NCI-H748 (cell line): ENCODE data around the gene HADHB.
A peak's percentile ranks its signal among the peaks of the same experiment; 100 is the strongest.
"Not testable (repeated sequence)": the region's sequence is repeated elsewhere in the genome, so short reads cannot be mapped to it uniquely, and the experiment has no call there.

Experiments used
- DNase-seq: peaks from one replicate; lab custom pipeline; 2025; ENCODE audit not compliant: unreplicated experiment; lab: John Stamatoyannopoulos, UW

Gene HADHB

DNA sequence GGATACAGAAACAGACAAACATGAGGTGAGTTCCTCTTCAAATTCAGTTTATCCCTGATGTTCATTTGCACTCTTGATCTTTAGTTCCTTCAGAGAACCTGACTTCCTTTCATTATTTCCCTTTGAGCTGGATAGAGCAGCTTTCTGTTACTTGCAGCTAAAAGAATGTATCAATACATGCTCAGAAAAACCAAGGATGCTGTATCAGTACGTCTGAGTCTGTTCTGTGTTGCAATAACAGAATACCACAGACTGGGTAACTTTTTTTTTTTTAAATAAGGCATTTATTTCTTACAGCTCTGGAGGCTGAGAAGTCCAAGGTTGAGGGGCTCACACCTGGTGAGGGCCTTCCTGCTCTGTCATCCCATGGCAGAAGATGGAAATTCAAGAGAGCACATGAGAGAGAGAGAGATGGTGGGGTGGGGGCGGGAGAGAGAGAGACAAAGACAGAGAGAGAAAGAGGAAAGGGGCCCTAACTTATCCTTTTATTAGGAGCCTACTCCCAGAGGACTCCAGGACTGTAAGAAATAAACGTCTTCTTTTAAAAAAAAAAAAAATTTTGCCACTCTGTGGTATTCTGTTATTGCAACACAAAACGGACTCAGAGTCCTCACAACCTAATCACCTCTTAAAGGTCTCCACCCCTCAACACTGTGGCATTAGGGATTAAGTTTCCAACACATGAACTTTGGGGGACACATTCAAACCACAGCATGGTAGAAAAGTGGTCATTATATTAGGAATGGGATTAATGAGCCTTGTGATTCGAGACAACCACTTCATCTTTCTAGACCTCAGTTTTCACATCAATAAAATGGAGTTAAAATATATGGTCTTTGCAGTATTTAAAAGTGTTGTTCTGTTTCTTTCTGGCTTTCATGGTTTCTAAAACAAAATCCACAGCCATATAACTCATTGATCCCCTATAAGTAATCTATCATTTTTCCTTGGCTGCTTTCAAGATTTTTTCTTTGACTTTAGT, 82.8 kb downstream of the HADHB start:
- DNase-seq, result no peak

DNA sequence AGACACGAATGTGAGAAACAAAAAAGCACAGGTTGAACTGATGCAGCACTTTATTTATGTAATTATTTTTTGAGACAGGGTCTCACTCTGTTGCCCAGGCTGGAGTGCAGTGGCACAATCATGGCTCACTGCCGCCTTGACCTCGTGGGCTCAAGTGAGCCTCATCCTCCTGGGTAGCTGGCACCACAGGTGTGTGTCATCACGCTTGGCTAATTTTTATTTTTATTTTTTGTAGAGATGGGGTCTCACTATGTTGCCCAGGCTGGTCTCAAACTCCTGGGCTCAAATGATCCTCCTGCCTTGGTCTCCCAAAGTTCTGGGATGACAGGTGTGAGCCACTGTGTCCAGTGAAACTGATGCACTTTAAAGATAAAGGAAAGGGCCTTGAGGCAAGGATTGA, 84.3 kb downstream of the HADHB start:
- DNase-seq, result not testable (repeated sequence)

DNA sequence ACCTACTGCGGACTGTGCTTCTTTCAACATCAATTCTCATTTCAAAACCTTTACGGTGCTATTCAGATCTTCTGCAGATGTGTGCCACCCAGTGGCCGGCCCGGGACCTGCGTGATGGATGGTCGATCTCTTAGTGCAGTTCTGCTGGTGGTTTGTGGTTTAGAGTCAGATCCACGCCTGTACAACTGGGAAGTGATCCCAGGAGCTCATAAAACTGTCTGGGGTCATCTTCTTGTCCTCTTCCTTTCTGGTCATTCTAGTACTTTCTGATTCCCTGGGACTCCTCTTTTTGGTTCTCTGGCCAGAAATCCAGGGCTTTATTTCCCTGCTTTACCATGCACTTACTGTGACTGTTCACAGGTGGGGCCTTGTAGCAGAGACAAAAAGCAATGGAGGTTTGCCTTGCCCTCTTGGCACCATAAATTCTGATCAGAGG, 85.4 kb downstream of the HADHB start:
- peak; percentile 69 for DNase-seq

DNA sequence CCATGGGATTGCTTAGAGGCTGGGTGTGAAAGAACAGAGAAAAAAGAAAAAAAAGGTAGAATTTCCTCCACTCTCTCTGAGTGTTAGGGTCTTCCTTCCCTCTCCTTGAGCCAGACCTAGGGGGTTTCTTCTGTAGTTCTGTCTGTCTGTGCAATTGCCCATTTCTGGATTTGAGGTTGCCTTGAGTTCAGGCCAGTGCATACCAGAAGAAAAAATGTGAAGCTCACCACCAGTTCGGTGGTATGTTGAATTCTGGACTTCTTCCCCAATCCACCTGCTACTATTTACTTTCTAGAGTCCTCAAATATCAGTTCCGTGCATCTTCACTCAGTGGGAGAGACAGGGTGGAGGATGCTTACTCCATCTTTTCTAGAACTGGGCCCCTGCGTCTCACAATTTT, 85.9 kb downstream of the HADHB start:
- DNase-seq, result no peak

DNA sequence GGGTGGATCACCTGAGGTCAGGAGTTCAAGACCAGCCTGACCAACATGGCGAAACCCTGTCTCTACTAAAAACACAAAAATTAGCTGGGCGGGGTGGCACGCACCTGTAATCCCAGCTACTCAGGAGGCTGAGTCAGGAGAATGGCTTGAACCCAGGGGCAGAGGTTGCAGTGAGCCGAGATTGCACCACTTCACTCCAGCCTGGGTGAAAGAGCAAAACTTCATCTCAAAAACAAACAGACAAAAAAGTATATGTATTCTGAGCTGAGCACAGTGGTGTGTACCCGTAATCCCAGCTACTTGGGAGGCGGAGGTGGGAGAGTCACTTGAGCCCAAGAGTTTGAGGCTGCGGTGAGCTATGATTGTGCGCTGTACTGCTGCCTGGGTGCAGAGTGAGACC, 86.6 kb downstream of the HADHB start:
- DNase-seq, result not testable (repeated sequence)

DNA sequence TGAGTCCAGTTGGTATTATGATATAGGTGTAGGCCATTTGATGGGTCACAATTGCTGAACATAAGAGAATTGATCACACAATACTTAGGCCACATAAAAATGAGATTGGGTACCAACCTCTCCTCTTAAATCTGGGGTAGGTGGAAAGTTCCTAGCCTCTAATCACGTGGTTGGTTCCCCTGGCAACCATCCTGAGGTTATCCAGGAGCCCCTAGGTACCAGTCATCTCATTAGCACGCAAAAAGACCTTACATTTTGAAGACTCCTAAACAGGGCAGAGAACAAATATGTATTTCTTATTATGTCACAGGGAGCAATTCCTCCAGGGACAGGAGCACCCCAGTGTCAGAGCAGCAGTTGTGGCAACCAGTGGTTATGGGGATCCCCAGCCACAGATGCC, 88.6 kb downstream of the HADHB start:
- DNase-seq, result peak; percentile 31

DNA sequence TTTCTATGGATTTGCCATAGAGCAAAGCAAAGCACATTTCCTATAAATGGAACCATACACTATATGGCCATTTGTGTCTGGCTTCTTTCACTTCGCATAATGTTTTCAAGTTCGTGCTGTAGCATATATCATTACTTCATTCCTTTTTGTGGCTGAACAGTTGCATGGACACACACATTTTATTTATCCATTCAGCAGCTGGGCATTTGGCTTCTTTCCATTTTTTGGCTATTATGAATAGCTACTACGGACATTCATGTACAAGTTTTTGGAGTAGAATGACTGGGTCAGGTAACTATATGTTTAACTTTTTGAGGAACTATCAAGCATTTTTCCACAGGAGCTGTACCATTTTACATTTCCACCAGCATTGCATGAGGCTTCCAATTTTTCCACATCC, 90.5 kb downstream of the HADHB start:
- no peak for DNase-seq

DNA sequence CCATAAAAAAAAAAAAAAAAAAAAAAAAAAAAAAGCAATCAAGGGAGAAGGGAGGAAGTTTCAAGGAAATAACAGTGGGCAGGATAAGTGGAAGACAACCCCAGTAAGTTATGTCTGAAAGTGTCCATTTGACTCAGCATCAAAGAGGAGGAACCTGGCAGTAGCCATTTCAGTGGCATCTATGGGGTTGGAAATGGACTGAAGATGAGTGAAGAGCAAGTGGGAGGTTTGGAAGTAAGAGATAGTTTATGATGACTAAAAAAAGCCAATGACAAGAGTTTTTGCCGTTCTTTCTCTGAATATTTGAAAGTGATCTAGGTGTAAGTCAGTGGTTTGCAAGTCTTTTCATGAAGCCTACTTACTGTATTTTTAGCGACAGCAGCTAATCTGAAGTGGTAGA, 92.0 kb downstream of the HADHB start:
- no peak for DNase-seq

DNA sequence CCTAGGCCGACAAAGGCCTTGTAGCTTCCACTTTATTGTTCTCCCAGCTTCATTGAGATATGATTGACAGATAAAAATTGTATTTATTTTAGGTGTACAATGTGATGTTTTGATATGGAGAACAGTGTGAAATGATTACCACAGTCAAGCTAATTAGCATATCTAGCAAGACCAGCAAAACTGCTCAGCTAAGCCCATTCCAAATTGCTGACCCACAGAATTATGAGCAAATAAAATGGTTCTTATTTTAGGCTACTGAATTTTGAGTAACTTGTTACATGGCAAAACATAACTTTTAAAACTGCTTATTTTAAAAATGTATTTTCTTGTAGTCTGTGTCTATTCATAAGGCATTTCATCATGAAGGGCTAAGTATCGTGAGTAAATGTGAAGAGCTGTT, 92.6 kb downstream of the HADHB start:
- DNase-seq, result no peak
